K562 (cell line): ENCODE results near the gene RPTOR. TPM values are rescaled to one million over a fixed set of nuclear protein-coding genes. Genes with fewer than 3 reads are reported as not detected.

Experiments
- ATAC-seq: fragments of 200-7000 bp; cut with Tn5 transposase; 3 replicates; pipeline ENCODE4 v1.9.1; 2020; ENCODE audit warnings: moderate library complexity
- BruUV-seq: library from RNA; stranded (reverse); fragments of 400-500 nt; replicated peaks from 2 replicates; lab custom pipeline; 2021; lab: Mats Ljungman, UMichigan
- CTCF ChIA-PET: fragments of 300-600 bp; formaldehyde crosslinking; extraction: SDS; loops from one replicate; lab custom pipeline; 2021; ENCODE audit warnings: low intra/inter-chr PET ratio; lab: Yijun Ruan, JAX
- POLR2A ChIA-PET: fragments of 300-600, 350-650 bp; sonication (Branson Sonifier 250); formaldehyde crosslinking; extraction: SDS; loops from one replicate; lab custom pipeline; 2021; ENCODE audit warnings: antibody characterized with exemption, inconsistent platforms; lab: Yijun Ruan, JAX
- DNase-seq, 4 experiments: peaks; one replicate each; pipeline versions ENCODE4 v3.0.0 to v3.0.0-alpha.2; 2011 to 2018; ENCODE audit warnings: low spot score in 3 of 4, mixed read lengths in 3 of 4; ENCODE audit errors: extremely low read depth in 1 of 4
- FAIRE-seq: peaks from 2 replicates; lab custom pipeline; 2011; peaks lifted over from hg19 to GRCh38; lab: Jason Lieb, UNC
- H2AFZ ChIP-seq: 2 replicates; pipeline ENCODE4 v1.6.0; 2011; ENCODE audit warnings: low read depth, low read length, control low read depth, inconsistent platforms
- H3K27ac ChIP-seq: fragments of 200-600 bp; 3 replicates; pipeline ENCODE4 v1.8.0; 2011; ENCODE audit warnings: low read depth, mild to moderate bottlenecking, control low read depth, inconsistent platforms, low read length, moderate library complexity, mixed read lengths; ENCODE audit errors: extremely low read depth
- H3K27me3 ChIP-seq, 2 experiments: fragments of 300-600 bp in 1 of 2; 2 replicates in 1 of 2; 3 replicates in 1 of 2; pipeline versions ENCODE4 v1.6.0 to v1.8.0; 2011; ENCODE audit warnings: inconsistent platforms in 2 of 2, low read length in 2 of 2, mild to moderate bottlenecking in 1 of 2, mixed read lengths in 1 of 2, moderate library complexity in 1 of 2; ENCODE audit not compliant: control insufficient read depth in 2 of 2, insufficient read depth in 2 of 2
- H3K36me3 ChIP-seq: fragments of 300-600 bp; 3 replicates; pipeline ENCODE4 v1.8.0; 2011; ENCODE audit warnings: mild to moderate bottlenecking, low read length, inconsistent platforms; ENCODE audit not compliant: control insufficient read depth, insufficient read depth
- H3K4me1 ChIP-seq, 2 experiments: fragments of 200-600 bp in 1 of 2; replicated peaks in 1 of 2; 2 replicates in 1 of 2; 3 replicates in 1 of 2; pipeline versions ENCODE4 v1.5.1 to v1.8.0; 2011; ENCODE audit warnings: inconsistent platforms in 2 of 2, low read length in 2 of 2, mild to moderate bottlenecking in 1 of 2, mixed read lengths in 1 of 2, moderate library complexity in 1 of 2; ENCODE audit not compliant: control insufficient read depth in 2 of 2, insufficient read depth in 2 of 2
- H3K4me2 ChIP-seq: 2 replicates; pipeline ENCODE4 v1.6.1; 2011; ENCODE audit warnings: low read length, control low read depth, inconsistent platforms, mixed read lengths; ENCODE audit not compliant: insufficient read depth
- H3K4me3 ChIP-seq: fragments of 200-600 bp; sonication (generic), shearing (Covaris generic); 2 replicates; pipeline ENCODE4 v1.5.1; 2016; ENCODE audit warnings: control low read depth, inconsistent platforms
- H3K79me2 ChIP-seq: fragments of 200-600 bp; 3 replicates; pipeline ENCODE4 v1.8.0; 2011; ENCODE audit warnings: low read length, inconsistent platforms; ENCODE audit not compliant: control insufficient read depth, insufficient read depth
- H3K9ac ChIP-seq, 2 experiments: 2 replicates each; pipeline versions ENCODE4 v1.6.0 to v1.6.1; 2011; ENCODE audit warnings: low read depth in 2 of 2, low read length in 2 of 2, control low read depth in 1 of 2, inconsistent platforms in 1 of 2, mild to moderate bottlenecking in 1 of 2, mixed read lengths in 1 of 2; ENCODE audit not compliant: insufficient read depth in 1 of 2
- H3K9me1 ChIP-seq: one replicate; pipeline ENCODE4 v1.6.0; 2011; ENCODE audit warnings: inconsistent platforms, mild to moderate bottlenecking, low read length, moderate library complexity; ENCODE audit not compliant: control insufficient read depth, insufficient read depth
- H3K9me3 ChIP-seq: replicated peaks from 2 replicates; pipeline ENCODE4 v1.5.1; 2011; ENCODE audit warnings: low read depth, low read length, inconsistent platforms; ENCODE audit not compliant: control insufficient read depth, insufficient read depth
- H4K20me1 ChIP-seq: replicated peaks from 2 replicates; pipeline ENCODE4 v1.6.1; 2011; ENCODE audit warnings: low read length, inconsistent platforms, mixed read lengths; ENCODE audit not compliant: control insufficient read depth, insufficient read depth
- BCOR ChIP-seq: fragments of 450-650 bp; IDR thresholded peaks from 2 replicates; pipeline ENCODE4 v1.6.1; 2016
- KHSRP ChIP-seq: fragments of 450-650 bp; IDR thresholded peaks from 2 replicates; pipeline ENCODE4 v1.6.1; 2017
- NFIX ChIP-seq: fragments of 250-450 bp; sonication (Bioruptor Pico); IDR thresholded peaks from 2 replicates; pipeline ENCODE4 v1.4.0; 2020; ENCODE audit warnings: low read depth, mild to moderate bottlenecking, moderate library complexity
- THRA ChIP-seq: fragments of 450-650 bp; IDR thresholded peaks from 2 replicates; pipeline ENCODE4 v1.6.1; 2017; ENCODE audit warnings: mild to moderate bottlenecking, moderate library complexity
- ZNF318 ChIP-seq, 2 experiments: fragments of 450-650 bp; IDR thresholded peaks; 2 replicates each; pipeline ENCODE4 v1.6.1; 2016; ENCODE audit warnings: mild to moderate bottlenecking in 2 of 2, borderline replicate concordance in 1 of 2, low read depth in 1 of 2, moderate library complexity in 1 of 2
- ZNF395 ChIP-seq: fragments of 200-800 bp; sonication (Bioruptor generic); IDR thresholded peaks from 2 replicates; pipeline ENCODE4 v1.6.1; 2017; ENCODE audit warnings: missing genetic modification characterization, missing compliant biosample characterization
- ZNF586 ChIP-seq: fragments of 450-650 bp; formaldehyde crosslinking; conservative IDR thresholded peaks from 2 replicates; pipeline ENCODE4 v1.4.0; 2020; ENCODE audit warnings: mild to moderate bottlenecking, moderate library complexity
- WGBS: fragments of 100-300 bp; shearing (Covaris generic); methylation state at CpG from one replicate; pipeline ENCODE4 v1.1.6; 2016; ENCODE audit warnings: low coverage, mixed read lengths; ENCODE audit not compliant: insufficient coverage; ENCODE audit errors: missing lambda C conversion rate; 5-methylcytosine and 5-hydroxymethylcytosine counted together
- in situ Hi-C: fragments of 300-500 bp; cut with MboI; formaldehyde crosslinking; loops from 4 replicates; pipeline ENCODE4 v1.15.0; 2018; ENCODE audit warnings: inconsistent platforms, mixed read lengths
- intact Hi-C: fragments of 100-400 bp; cut with micrococcal nuclease; formaldehyde crosslinking; loops from 2 replicates; pipeline ENCODE4 v1.14.2; 2022
- polyA plus RNA-seq, 8 experiments: library from polyadenylated mRNA; depleted of rRNA in 4 of 8; stranded (reverse) in 5 of 8; unstranded in 3 of 8; fragments of >200 nt; fragmentation: Nextera tagmentation in 2 of 8; fragmentation: Illumina TruSeq in 1 of 8; extraction: Ambion mirVana in 2 of 8; extraction: Trizol in 1 of 8; gene quantifications; 2 replicates each; pipeline versions ENCODE4 v1.2.1 to v1.2.3, GENCODE V29; 2011 to 2014; ENCODE audit warnings: inconsistent platforms in 1 of 8, missing spikeins in 1 of 8
- total RNA-seq, 7 experiments: library from RNA; depleted of rRNA in 6 of 7; stranded (reverse); fragments of >200 nt in 6 of 7; fragmentation: Illumina TruSeq in 2 of 7; extraction: Trizol in 2 of 7; gene quantifications; 2 replicates each; pipeline versions ENCODE4 v1.2.1 to v1.2.3, GENCODE V29; 2011 to 2021; ENCODE audit warnings: low replicate concordance in 1 of 7
- TF ChIP-seq, protein P1 (sequence below), 2 experiments: fragments of 450-650 bp in 1 of 2; IDR thresholded peaks; 2 replicates each; pipeline ENCODE4 v1.6.1; 2011 to 2017; ENCODE audit warnings: low read depth in 2 of 2, antibody characterized with exemption in 1 of 2, borderline replicate concordance in 1 of 2, low read length in 1 of 2, mild to moderate bottlenecking in 1 of 2, mixed read lengths in 1 of 2; ENCODE audit not compliant: control insufficient read depth in 1 of 2

The RPTOR gene
- total and polyA plus RNA-seq, 9 of the 15 experiments (the other 6 are each of a cell fraction or from before 2014, with no cell fraction given): 0.24 to 54.1 (median 10.2) TPM

DNA sequence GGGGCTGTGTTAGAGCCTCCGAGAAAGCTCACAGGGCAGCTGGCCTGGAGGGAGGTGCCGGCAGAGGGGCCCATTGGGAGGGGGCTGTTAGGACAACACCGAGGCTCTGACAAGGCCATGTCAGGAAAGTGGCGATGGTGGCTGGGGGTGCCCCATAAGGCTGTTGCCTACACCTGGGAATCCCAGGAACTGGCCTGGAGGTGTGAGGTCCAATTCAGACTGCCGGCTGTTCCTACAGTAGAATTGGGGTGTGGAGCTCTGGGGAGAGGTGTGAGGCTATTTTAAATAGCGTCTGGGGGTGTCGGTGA is 292.0 kb downstream of the RPTOR start:
- intact Hi-C loops (no loop called here), in situ Hi-C loops (no loop called here)
- Histone ChIP-seq H3K9me3 (peaks cover 4% of the 10 kb centered on the region; the same call in 1 of the 2 replicates), H3K27me3 (no peaks in the 10 kb centered on the region), H2AFZ (no peak overlapping the region), H4K20me1 (no peaks in the 10 kb centered on the region; the same call in 1 of the 2 replicates), H3K27ac (no peak overlapping the region), H3K79me2 (no peaks in the 10 kb centered on the region), H3K4me2 (no peak overlapping the region), H3K4me3 (no peak overlapping the region), H3K9ac (no peak overlapping the region), H3K9me1 (no peaks in the 10 kb centered on the region), H3K4me1 (peaks cover 14 to 33% of the 10 kb centered on the region in 2 experiments), H3K36me3 (peaks cover 24% of the 10 kb centered on the region)
- FAIRE-seq (no peak), DNase-seq (no peak), ATAC-seq (no peak)
- POLR2A ChIA-PET: no interaction called here
- no TSS peak for BruUV-seq
- 89% methylated on average over 7 of the region's 7 CpGs for WGBS
- CTCF ChIA-PET: no interaction called here
- TF ChIP-seq ZNF395 (CRISPR knock-in tag): no peak
- no peak for TF ChIP-seq ZNF586 (CRISPR knock-in tag)
- no peak for TF ChIP-seq NFIX (CRISPR knock-in tag)
- no peak for TF ChIP-seq ZNF318 (IDR thresholded peaks at IDR 0.05; ENCODE audit: borderline replicate concordance in 1 of 2, low read depth in 1 of 2)
- no peak for TF ChIP-seq BCOR
- no peak for TF ChIP-seq THRA
- TF ChIP-seq KHSRP: no peak
- TF ChIP-seq, protein P1, sequence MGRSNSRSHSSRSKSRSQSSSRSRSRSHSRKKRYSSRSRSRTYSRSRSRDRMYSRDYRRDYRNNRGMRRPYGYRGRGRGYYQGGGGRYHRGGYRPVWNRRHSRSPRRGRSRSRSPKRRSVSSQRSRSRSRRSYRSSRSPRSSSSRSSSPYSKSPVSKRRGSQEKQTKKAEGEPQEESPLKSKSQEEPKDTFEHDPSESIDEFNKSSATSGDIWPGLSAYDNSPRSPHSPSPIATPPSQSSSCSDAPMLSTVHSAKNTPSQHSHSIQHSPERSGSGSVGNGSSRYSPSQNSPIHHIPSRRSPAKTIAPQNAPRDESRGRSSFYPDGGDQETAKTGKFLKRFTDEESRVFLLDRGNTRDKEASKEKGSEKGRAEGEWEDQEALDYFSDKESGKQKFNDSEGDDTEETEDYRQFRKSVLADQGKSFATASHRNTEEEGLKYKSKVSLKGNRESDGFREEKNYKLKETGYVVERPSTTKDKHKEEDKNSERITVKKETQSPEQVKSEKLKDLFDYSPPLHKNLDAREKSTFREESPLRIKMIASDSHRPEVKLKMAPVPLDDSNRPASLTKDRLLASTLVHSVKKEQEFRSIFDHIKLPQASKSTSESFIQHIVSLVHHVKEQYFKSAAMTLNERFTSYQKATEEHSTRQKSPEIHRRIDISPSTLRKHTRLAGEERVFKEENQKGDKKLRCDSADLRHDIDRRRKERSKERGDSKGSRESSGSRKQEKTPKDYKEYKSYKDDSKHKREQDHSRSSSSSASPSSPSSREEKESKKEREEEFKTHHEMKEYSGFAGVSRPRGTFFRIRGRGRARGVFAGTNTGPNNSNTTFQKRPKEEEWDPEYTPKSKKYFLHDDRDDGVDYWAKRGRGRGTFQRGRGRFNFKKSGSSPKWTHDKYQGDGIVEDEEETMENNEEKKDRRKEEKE (IDR thresholded peaks at IDR 0.05; ENCODE audit: borderline replicate concordance in 1 of 2, control insufficient read depth in 1 of 2, low read depth in 2 of 2, low read length in 1 of 2): no peak
